HEK293 (cell line): ENCODE measurements around the gene GFI1.
A peak's percentile ranks its signal among the peaks of the same experiment; 100 is the strongest.

Source experiments
- GLI4 ChIP-seq: fragments of 450-650 bp; formaldehyde crosslinking; IDR thresholded peaks from 2 replicates; pipeline ENCODE4 v1.5.1; 2016; ENCODE audit warnings: missing biosample characterization, missing genetic modification characterization
- GLIS2 ChIP-seq: fragments of 450-650 bp; formaldehyde crosslinking; IDR thresholded peaks from 2 replicates; pipeline ENCODE4 v1.5.1; 2016; ENCODE audit warnings: missing biosample characterization, missing genetic modification characterization
- HOXA7 ChIP-seq: sonication (generic); formaldehyde crosslinking; IDR thresholded peaks from 2 replicates; pipeline ENCODE4 v1.8.1; 2022; ENCODE audit warnings: missing genetic modification reagents, borderline replicate concordance
- PATZ1 ChIP-seq: fragments of 450-650 bp; formaldehyde crosslinking; IDR thresholded peaks from 2 replicates; pipeline ENCODE4 v1.5.1; 2016; ENCODE audit warnings: missing biosample characterization, missing genetic modification characterization
- PBX3 ChIP-seq: sonication (generic); formaldehyde crosslinking; IDR thresholded peaks from 2 replicates; pipeline ENCODE4 v1.8.1; 2022; ENCODE audit warnings: mild to moderate bottlenecking, moderate library complexity, missing genetic modification reagents
- PRDM1 ChIP-seq: fragments of 450-650 bp; formaldehyde crosslinking; IDR thresholded peaks from 2 replicates; pipeline ENCODE4; 2016; ENCODE audit warnings: missing biosample characterization, missing genetic modification characterization
- SALL2 ChIP-seq: fragments of 450-650 bp; formaldehyde crosslinking; IDR thresholded peaks from 2 replicates; pipeline ENCODE4 v1.5.0; 2017; ENCODE audit warnings: missing biosample characterization, mild to moderate bottlenecking, missing genetic modification characterization, borderline replicate concordance
- WT1 ChIP-seq: fragments of 450-650 bp; formaldehyde crosslinking; IDR thresholded peaks from 2 replicates; pipeline ENCODE4 v1.5.1; 2016; ENCODE audit warnings: missing biosample characterization, missing genetic modification characterization
- ZBTB8A ChIP-seq: fragments of 450-650 bp; formaldehyde crosslinking; IDR thresholded peaks from 2 replicates; pipeline ENCODE4 v1.5.1; 2016; ENCODE audit warnings: missing biosample characterization, missing genetic modification characterization
- ZIC2 ChIP-seq: fragments of 450-650 bp; formaldehyde crosslinking; IDR thresholded peaks from 2 replicates; pipeline ENCODE4 v1.5.1; 2016; ENCODE audit warnings: missing biosample characterization, missing genetic modification characterization
- ZNF266 ChIP-seq: fragments of 450-650 bp; formaldehyde crosslinking; IDR thresholded peaks from 2 replicates; pipeline ENCODE4 v1.5.1; 2016; ENCODE audit warnings: missing biosample characterization, missing genetic modification characterization, low read depth
- ZNF292 ChIP-seq: fragments of 450-650 bp; formaldehyde crosslinking; IDR thresholded peaks from 2 replicates; pipeline ENCODE4 v1.5.1; 2016; ENCODE audit warnings: low read depth, missing biosample characterization, missing genetic modification characterization, borderline replicate concordance
- ZNF324 ChIP-seq: fragments of 450-650 bp; formaldehyde crosslinking; IDR thresholded peaks from 2 replicates; pipeline ENCODE4 v1.5.1; 2016; ENCODE audit warnings: missing biosample characterization, missing genetic modification characterization
- ZNF37A ChIP-seq: fragments of 450-650 bp; IDR thresholded peaks from 2 replicates; pipeline ENCODE4 v1.5.1; 2018; ENCODE audit warnings: missing biosample characterization, missing genetic modification characterization
- ZNF488 ChIP-seq: fragments of 450-650 bp; formaldehyde crosslinking; IDR thresholded peaks from 2 replicates; pipeline ENCODE4 v1.5.1; 2016; ENCODE audit warnings: missing biosample characterization, missing genetic modification characterization
- ZNF501 ChIP-seq: fragments of 450-650 bp; formaldehyde crosslinking; IDR thresholded peaks from 2 replicates; pipeline ENCODE4 v1.5.1; 2016; ENCODE audit warnings: missing biosample characterization, missing genetic modification characterization
- ZNF548 ChIP-seq: fragments of 450-650 bp; formaldehyde crosslinking; IDR thresholded peaks from 2 replicates; pipeline ENCODE4 v1.5.1; 2016; ENCODE audit warnings: missing biosample characterization, missing genetic modification characterization
- ZNF560 ChIP-seq: fragments of 450-650 bp; formaldehyde crosslinking; IDR thresholded peaks from 2 replicates; pipeline ENCODE4 v1.5.1; 2017; ENCODE audit warnings: missing biosample characterization, missing genetic modification characterization, borderline replicate concordance
- ZNF791 ChIP-seq: fragments of 450-650 bp; formaldehyde crosslinking; IDR thresholded peaks from 2 replicates; pipeline ENCODE4 v1.5.1; 2016; ENCODE audit warnings: missing biosample characterization, missing genetic modification characterization
- ZNF843 ChIP-seq: fragments of 450-650 bp; formaldehyde crosslinking; IDR thresholded peaks from 2 replicates; pipeline ENCODE4 v1.5.1; 2016; ENCODE audit warnings: missing biosample characterization, missing genetic modification characterization
- ZSCAN16 ChIP-seq: fragments of 450-650 bp; formaldehyde crosslinking; IDR thresholded peaks from 2 replicates; pipeline ENCODE4 v1.5.1; 2016; ENCODE audit warnings: missing biosample characterization, missing genetic modification characterization
- TF ChIP-seq, protein P1 (sequence below): fragments of 450-650 bp; formaldehyde crosslinking; conservative IDR thresholded peaks from 2 replicates; pipeline ENCODE4 v1.5.1; 2016; ENCODE audit warnings: low read depth, missing biosample characterization, missing genetic modification characterization
- TF ChIP-seq, protein P2 (sequence below): fragments of 450-650 bp; formaldehyde crosslinking; IDR thresholded peaks from 2 replicates; pipeline ENCODE4 v1.5.1; 2016; ENCODE audit warnings: missing biosample characterization, missing genetic modification characterization
- TF ChIP-seq, protein P3 (sequence below): fragments of 450-650 bp; formaldehyde crosslinking; IDR thresholded peaks from 2 replicates; pipeline ENCODE4 v1.5.1; 2016; ENCODE audit warnings: missing biosample characterization, missing genetic modification characterization

GFI1 gene

DNA sequence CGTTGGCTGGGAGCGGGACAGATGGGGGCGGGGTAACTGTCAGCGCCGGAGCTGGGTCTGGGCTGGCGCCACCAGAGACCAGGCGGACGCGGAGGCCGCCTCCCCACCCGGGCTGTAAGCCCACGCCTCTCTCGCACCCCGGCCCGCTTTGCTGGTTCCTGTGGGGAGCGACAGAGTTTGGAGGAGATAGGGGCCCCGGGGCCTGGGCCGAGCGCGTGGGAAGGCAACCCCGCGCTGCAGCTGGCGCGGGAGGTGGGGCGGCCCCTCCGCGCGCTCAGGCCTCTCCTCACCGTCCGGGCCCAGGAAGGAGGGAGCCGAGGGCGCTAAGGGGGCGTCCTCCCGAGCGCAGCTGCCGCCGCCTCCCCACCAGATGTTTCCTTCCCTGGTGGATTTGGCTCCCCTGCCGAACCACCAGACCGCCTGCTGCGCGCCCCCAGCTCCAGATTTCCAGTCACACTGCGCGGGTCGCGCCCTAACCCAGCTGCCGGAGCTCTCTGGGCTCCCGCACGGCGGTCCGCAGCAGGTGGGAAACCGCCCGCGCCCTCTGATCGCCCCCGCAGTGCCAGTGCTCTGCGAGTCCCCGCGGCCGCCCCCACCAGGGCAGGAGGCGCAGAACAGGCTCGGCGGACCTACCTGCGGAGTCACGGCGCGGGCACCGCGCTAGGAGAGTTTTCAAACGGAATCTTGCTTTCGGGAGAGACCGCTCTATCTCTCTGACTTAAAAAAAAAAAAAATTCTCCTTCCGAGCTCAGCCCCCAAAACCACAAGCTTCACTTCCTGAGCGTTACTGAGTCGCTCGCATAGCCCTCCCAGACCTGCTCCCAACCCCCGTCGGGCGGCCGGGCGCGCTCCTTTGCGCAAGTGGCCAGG, 1.1 kb downstream of the GFI1 start (continued):
- TF ChIP-seq, protein P1, sequence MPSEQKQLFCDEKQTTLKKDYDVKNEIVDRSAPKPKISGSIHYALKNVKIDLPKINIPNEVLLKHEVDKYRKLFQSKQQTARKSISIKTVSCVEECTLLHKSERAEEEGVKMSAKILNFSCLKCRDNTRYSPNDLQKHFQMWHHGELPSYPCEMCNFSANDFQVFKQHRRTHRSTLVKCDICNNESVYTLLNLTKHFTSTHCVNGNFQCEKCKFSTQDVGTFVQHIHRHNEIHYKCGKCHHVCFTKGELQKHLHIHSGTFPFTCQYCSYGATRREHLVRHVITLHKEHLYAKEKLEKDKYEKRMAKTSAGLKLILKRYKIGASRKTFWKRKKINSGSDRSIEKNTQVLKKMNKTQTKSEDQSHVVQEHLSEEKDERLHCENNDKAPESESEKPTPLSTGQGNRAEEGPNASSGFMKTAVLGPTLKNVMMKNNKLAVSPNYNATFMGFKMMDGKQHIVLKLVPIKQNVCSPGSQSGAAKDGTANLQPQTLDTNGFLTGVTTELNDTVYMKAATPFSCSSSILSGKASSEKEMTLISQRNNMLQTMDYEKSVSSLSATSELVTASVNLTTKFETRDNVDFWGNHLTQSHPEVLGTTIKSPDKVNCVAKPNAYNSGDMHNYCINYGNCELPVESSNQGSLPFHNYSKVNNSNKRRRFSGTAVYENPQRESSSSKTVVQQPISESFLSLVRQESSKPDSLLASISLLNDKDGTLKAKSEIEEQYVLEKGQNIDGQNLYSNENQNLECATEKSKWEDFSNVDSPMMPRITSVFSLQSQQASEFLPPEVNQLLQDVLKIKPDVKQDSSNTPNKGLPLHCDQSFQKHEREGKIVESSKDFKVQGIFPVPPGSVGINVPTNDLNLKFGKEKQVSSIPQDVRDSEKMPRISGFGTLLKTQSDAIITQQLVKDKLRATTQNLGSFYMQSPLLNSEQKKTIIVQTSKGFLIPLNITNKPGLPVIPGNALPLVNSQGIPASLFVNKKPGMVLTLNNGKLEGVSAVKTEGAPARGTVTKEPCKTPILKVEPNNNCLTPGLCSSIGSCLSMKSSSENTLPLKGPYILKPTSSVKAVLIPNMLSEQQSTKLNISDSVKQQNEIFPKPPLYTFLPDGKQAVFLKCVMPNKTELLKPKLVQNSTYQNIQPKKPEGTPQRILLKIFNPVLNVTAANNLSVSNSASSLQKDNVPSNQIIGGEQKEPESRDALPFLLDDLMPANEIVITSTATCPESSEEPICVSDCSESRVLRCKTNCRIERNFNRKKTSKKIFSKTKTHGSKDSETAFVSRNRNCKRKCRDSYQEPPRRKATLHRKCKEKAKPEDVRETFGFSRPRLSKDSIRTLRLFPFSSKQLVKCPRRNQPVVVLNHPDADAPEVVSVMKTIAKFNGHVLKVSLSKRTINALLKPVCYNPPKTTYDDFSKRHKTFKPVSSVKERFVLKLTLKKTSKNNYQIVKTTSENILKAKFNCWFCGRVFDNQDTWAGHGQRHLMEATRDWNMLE (tag by site-specific recombination): no peak
- TF ChIP-seq ZBTB8A (tag by site-specific recombination) (peak; percentile 96), ZNF501 (peak; percentile 75; the same call in 1 of the 2 replicates), ZNF324 (tag by site-specific recombination) (peak; percentile 55), HOXA7 (CRISPR knock-in tag) (no peak), PRDM1 (tag by site-specific recombination) (0 out of 2 replicates have a peak, but pooled peaks have one; percentile 38), WT1 (peak; percentile 65), SALL2 (tag by site-specific recombination) (no peak), ZNF560 (tag by site-specific recombination) (no peak), GLI4 (tag by site-specific recombination) (0 out of 2 replicates have a peak, but pooled peaks have one; percentile 73), ZNF37A (tag by site-specific recombination) (no peak), GLIS2 (tag by site-specific recombination) (peak; percentile 94), ZNF548 (no peak), ZNF488 (tag by site-specific recombination) (no peak), ZSCAN16 (tag by site-specific recombination) (no peak), PBX3 (no peak), ZNF266 (tag by site-specific recombination) (no peak), PATZ1 (tag by site-specific recombination) (peak; percentile 90), ZNF292 (tag by site-specific recombination) (no peak), ZNF843 (tag by site-specific recombination) (0 out of 2 replicates have a peak, but pooled peaks have one; percentile 57), ZIC2 (tag by site-specific recombination) (peak; percentile 99), ZNF791 (tag by site-specific recombination) (no peak)
- TF ChIP-seq, protein P2, sequence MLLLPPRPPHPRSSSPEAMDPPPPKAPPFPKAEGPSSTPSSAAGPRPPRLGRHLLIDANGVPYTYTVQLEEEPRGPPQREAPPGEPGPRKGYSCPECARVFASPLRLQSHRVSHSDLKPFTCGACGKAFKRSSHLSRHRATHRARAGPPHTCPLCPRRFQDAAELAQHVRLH: 0 out of 2 replicates have a peak, but pooled peaks have one; percentile 7
- TF ChIP-seq, protein P3, sequence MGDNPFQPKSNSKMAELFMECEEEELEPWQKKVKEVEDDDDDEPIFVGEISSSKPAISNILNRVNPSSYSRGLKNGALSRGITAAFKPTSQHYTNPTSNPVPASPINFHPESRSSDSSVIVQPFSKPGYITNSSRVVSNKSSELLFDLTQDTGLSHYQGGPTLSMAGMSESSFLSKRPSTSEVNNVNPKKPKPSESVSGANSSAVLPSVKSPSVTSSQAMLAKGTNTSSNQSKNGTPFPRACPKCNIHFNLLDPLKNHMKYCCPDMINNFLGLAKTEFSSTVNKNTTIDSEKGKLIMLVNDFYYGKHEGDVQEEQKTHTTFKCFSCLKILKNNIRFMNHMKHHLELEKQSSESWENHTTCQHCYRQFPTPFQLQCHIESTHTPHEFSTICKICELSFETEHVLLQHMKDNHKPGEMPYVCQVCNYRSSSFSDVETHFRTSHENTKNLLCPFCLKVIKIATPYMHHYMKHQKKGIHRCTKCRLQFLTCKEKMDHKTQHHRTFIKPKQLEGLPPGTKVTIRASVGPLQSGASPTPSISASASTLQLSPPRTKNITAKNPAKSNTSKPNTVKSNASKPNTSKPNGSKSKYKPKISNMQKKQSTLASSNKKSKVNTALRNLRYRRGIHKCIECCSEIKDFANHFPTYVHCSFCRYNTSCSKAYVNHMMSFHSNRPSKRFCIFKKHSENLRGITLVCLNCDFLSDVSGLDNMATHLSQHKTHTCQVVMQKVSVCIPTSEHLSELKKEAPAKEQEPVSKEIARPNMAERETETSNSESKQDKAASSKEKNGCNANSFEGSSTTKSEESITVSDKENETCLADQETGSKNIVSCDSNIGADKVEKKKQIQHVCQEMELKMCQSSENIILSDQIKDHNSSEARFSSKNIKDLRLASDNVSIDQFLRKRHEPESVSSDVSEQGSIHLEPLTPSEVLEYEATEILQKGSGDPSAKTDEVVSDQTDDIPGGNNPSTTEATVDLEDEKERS (tag by site-specific recombination): no peak
